ENCODE results near the gene MAP2K5. TPM values are rescaled to one million over a fixed set of nuclear protein-coding genes. Genes with fewer than 3 reads are reported as not detected.

The MAP2K5 gene
- total and polyA plus RNA-seq, 9 of the 15 experiments (the other 6 are each of a cell fraction or from before 2014, with no cell fraction given): 0.41 to 16.5 (median 7.5) TPM

DNA sequence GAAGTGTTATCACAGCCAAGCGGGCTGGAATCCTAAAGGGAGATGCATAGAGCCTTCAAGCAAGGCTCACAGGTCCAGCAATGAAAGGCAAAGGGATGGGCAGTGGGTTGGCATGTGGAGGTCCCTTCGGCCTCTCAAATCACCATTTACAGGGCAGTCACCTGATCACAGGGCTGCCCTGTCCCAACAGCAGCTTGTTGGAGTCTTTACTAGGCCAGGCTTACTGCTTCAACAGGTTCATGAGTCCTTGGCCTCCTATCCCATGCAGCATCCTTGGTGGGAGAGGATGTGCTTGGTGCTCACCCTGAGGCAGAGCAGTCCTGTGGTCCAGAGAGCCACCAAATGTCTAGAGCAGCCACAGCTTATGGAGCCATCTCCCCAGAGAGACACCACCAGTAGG, 258.6 kb downstream of the MAP2K5 start (continued):
- TF ChIP-seq ZC3H11A (IDR thresholded peaks at IDR 0.05; ENCODE audit: low read depth, low read length) (no peak), ZNF41 (CRISPR knock-in tag; conservative IDR thresholded peaks at IDR 0.05) (no peak)
- TF ChIP-seq, protein P1, sequence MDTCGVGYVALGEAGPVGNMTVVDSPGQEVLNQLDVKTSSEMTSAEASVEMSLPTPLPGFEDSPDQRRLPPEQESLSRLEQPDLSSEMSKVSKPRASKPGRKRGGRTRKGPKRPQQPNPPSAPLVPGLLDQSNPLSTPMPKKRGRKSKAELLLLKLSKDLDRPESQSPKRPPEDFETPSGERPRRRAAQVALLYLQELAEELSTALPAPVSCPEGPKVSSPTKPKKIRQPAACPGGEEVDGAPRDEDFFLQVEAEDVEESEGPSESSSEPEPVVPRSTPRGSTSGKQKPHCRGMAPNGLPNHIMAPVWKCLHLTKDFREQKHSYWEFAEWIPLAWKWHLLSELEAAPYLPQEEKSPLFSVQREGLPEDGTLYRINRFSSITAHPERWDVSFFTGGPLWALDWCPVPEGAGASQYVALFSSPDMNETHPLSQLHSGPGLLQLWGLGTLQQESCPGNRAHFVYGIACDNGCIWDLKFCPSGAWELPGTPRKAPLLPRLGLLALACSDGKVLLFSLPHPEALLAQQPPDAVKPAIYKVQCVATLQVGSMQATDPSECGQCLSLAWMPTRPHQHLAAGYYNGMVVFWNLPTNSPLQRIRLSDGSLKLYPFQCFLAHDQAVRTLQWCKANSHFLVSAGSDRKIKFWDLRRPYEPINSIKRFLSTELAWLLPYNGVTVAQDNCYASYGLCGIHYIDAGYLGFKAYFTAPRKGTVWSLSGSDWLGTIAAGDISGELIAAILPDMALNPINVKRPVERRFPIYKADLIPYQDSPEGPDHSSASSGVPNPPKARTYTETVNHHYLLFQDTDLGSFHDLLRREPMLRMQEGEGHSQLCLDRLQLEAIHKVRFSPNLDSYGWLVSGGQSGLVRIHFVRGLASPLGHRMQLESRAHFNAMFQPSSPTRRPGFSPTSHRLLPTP (IDR thresholded peaks at IDR 0.05; ENCODE audit: borderline replicate concordance, extremely low read depth, insufficient read length): no peak

DNA sequence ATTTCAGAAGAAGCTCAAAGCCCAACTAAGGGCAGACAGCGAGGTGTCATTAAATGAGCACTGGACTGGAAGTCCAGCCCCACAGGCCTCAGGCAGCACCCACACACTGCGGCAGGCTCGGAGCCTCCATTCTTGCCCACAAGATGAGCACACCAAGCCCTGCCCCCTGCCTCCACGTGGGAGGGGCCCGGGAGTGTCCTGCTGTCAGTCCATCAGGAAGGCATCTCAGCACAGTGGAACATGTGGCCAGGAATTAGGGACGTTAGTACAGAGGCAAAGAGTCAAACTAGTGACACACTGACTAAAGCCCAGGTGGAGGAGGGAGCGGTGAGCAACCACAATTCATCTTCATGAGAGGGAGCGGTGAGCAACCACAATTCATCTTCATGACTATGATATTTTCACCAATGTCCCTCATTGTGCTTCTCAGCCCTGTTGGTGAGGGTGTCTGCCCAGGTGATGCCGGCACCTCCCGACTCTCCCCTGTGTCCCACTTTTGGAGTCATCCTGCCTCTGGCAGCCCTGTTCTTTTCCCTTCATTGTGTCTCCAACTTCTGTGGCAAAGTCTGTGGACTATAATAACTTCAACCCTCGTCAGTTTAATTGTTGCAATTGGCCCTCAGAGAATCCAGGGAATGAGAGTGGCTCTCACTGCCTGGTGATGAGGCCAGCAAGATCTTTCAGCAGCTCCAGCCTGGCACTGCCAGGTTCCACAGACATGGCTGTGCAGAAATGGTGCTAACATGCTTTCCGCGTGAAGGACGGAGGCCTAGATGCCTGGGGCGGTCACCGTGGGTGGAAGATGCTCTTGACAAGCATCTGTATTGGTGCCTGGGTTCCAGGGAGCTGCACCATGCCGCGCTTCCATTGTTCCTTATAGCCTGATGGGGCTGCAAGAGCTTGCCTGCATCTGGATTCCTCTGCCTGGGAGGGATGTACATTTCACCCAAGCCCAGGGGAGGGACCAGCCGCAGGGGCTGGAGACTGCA, 259.7 kb downstream of the MAP2K5 start:
- Histone ChIP-seq H3K9me1 (ENCODE audit: control insufficient read depth, insufficient read depth, low read length) (peaks cover 11% of the 10 kb centered on the region), H3K27me3 (ENCODE audit: control insufficient read depth in 2 of 2, insufficient read depth in 2 of 2, low read length in 2 of 2) (no peaks in the 10 kb centered on the region), H3K4me1 (replicated peaks in 1 of 2; ENCODE audit: control insufficient read depth in 2 of 2, insufficient read depth in 2 of 2, low read length in 2 of 2) (peaks cover 17 to 35% of the 10 kb centered on the region in 2 experiments), H4K20me1 (replicated peaks; ENCODE audit: control insufficient read depth, insufficient read depth, low read length) (peaks cover 11% of the 10 kb centered on the region; the same call in 1 of the 2 replicates), H3K36me3 (ENCODE audit: control insufficient read depth, insufficient read depth, low read length) (no peaks in the 10 kb centered on the region), H3K9me3 (replicated peaks; ENCODE audit: control insufficient read depth, insufficient read depth, low read depth, low read length) (no peaks in the 10 kb centered on the region), H3K79me2 (ENCODE audit: control insufficient read depth, insufficient read depth, low read length) (no peaks in the 10 kb centered on the region), H3K9ac (ENCODE audit: insufficient read depth in 1 of 2, low read depth in 2 of 2, low read length in 2 of 2) (peak overlapping the region in 1 of 2 experiments; percentile 49; a peak in 2 of 4 replicates), H3K4me3 (no peak overlapping the region), H3K4me2 (ENCODE audit: insufficient read depth, low read length) (no peak overlapping the region), H3K27ac (ENCODE audit: extremely low read depth, low read depth, low read length) (no peak overlapping the region), H2AFZ (ENCODE audit: low read depth, low read length) (no peak overlapping the region)
- intact Hi-C loops (cut with micrococcal nuclease) (no loop called here), in situ Hi-C loops (cut with MboI) (no loop called here)
- CTCF ChIA-PET (ENCODE audit: low intra/inter-chr PET ratio): no interaction called here
- no peak for FAIRE-seq
- DNase-seq (ENCODE audit: extremely low read depth in 1 of 4, low spot score in 3 of 4): peak in 2 of 4 experiments; percentile 23 to 26
- WGBS (ENCODE audit: insufficient coverage, low coverage, missing lambda C conversion rate): 59% methylated on average over 16 of the region's 19 CpGs
- BruUV-seq (replicated peaks): no TSS peak
- ATAC-seq: 0 out of 3 replicates have a peak, but pooled peaks have one; percentile 18
- POLR2A ChIA-PET: interaction anchor here (1.0 kb wide), 1 partner anchor 22 kb away, joined by 3 read pairs; no protein-coding TSS in a partner anchor
- TF ChIP-seq ADNP (tag; IDR thresholded peaks at IDR 0.05) (no peak), CXXC5 (CRISPR knock-in tag; IDR thresholded peaks at IDR 0.05) (no peak), PTRF (tag; IDR thresholded peaks at IDR 0.05) (no peak), PHF21A (IDR thresholded peaks at IDR 0.05; ENCODE audit: borderline replicate concordance, low read depth) (no peak), HES1 (IDR thresholded peaks at IDR 0.05; ENCODE audit: low read depth) (no peak), GABPB2 (CRISPR knock-in tag; conservative IDR thresholded peaks at IDR 0.05) (no peak), FOXK1 (CRISPR knock-in tag; IDR thresholded peaks at IDR 0.05; ENCODE audit: borderline replicate concordance) (no peak)
- TF ChIP-seq, protein P2, sequence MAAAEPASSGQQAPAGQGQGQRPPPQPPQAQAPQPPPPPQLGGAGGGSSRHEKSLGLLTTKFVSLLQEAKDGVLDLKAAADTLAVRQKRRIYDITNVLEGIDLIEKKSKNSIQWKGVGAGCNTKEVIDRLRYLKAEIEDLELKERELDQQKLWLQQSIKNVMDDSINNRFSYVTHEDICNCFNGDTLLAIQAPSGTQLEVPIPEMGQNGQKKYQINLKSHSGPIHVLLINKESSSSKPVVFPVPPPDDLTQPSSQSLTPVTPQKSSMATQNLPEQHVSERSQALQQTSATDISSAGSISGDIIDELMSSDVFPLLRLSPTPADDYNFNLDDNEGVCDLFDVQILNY (CRISPR knock-in tag; IDR thresholded peaks at IDR 0.05): no peak
- TF ChIP-seq, protein P3, sequence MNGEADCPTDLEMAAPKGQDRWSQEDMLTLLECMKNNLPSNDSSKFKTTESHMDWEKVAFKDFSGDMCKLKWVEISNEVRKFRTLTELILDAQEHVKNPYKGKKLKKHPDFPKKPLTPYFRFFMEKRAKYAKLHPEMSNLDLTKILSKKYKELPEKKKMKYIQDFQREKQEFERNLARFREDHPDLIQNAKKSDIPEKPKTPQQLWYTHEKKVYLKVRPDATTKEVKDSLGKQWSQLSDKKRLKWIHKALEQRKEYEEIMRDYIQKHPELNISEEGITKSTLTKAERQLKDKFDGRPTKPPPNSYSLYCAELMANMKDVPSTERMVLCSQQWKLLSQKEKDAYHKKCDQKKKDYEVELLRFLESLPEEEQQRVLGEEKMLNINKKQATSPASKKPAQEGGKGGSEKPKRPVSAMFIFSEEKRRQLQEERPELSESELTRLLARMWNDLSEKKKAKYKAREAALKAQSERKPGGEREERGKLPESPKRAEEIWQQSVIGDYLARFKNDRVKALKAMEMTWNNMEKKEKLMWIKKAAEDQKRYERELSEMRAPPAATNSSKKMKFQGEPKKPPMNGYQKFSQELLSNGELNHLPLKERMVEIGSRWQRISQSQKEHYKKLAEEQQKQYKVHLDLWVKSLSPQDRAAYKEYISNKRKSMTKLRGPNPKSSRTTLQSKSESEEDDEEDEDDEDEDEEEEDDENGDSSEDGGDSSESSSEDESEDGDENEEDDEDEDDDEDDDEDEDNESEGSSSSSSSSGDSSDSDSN (IDR thresholded peaks at IDR 0.05; ENCODE audit: borderline replicate concordance in 1 of 2, low read depth in 2 of 2, low read length in 2 of 2): no peak
